ENCODE measurements around the gene JPH2.

The JPH2 gene

DNA sequence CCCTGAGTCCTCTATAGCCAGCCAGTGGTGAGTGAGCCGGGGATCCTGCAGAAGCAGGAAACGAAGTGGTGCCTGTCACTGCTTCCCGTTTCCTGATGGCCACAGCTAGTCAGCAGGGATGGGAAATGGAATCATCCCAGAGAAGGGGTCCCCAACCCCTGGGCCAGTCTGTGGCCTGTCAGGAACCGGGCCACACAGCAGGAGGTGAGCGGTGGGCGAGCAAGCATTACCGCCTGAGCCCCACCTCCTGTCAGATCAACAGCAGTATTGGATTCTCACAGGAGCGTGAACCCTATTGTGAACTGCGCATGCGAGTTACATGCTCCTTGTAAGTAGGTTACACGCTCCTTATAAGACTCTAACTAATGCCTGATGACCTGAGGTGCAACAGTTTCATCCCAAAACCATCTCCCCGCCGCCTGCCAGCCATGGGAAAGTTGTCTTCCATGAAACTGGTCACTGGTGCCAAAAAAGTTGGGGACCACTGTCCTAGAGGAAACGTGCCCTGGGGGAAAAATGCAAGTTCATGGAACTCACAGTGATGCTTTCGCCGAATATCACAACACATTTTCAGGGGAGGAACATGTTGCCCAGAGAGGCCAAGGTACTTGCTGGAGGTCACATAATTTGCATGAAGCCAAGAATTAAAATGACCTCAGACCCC lies 113.8 kb downstream of the JPH2 start:
- no peak for DNase-seq

- no peak for DNase-seq
Observed at GRCh38 chr20:44072384-44072783, 114.6 kb downstream of the JPH2 start.

DNA sequence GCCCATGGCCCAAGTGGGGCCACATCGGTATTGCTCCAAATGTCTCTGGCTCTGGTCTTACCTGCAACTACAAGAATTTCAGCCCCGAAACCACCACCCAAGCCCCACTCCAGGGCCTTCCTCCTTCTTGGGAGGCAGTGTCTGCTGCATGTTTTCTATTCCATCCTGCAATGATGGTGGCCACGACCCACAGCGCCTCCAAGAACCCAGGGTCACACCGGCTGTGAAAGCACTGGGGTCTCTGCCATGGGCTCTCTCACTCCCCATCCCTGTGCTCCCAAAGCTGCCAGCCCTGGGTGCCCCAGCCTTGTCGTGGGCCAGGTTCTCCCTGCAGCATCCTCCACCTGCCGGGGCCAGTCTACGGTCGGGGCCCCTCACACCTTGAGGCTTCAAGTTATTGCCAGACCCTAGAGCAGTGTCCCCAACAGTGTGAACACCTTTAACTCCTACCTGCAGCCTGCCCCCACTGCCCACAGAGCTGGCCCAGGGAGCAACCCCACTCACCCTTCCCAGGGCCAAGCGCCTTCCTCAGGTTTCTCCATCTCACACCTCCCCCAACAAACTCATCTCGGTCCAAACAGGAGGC lies 115.4 kb downstream of the JPH2 start:
- no peak for DNase-seq

- DNase-seq, result no peak
Observed at GRCh38 chr20:44071057-44071456, 115.9 kb downstream of the JPH2 start.

DNA sequence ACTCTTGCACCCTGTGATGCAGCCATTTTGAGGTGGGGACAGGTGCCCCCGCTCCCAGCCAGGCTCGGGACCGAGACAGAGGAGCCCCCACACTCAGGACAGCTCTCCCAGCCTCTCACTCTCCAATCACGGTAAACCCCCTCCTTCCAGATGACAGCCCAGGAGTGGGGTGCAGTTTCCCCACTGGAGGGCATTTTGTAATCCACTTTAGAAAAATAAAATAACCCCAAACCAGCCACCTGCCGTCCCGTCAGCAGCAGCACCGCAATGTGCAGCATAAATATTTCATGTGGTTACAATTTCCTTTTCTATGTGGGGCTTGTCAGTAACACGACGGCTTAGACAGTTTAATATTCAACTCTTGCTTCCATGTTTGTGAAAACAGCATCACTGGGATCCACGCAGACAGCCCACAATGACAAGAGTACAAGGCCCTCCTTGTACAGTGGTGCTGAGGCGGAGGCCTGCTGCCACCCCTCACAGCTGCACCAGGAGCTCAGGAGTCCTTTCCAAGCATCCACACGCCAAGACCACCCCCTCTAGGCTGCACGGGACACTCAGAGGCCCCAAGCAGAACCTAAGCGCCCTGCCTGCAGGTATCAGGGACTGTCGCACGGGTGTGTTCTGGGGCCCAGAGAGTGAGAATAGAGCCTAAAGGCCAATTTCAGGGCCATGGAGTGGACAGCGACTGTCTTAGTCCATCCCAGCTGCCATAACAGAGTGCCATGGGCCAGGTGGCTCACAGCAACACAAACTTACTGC lies 116.7 kb downstream of the JPH2 start:
- no peak for DNase-seq

- no peak for DNase-seq
Observed at GRCh38 chr20:44069203-44070011, 117.6 kb downstream of the JPH2 start.

- no peak for DNase-seq
Observed at GRCh38 chr20:44068316-44069201, 118.4 kb downstream of the JPH2 start.

DNA sequence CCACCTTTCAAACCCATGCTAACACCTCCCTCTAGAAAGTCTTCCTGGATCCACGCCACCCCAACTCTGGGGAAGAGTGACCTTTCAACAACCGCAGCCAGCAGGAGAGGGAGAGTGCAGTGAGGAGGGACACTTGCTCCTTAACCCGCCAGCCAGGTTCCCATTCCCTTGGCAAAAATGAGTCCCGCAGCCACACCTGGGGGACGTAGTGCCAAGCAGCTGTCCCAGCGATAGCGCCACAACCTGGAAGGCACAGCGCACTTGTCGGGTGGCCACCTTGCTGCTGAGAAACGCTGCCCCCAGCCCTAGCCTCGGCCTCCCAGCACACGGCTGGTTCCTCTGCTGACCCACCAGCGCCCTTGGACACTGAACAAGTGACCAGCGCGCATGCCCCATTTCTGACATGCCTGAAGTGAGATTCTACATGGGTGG lies 119.3 kb downstream of the JPH2 start:
- no peak for DNase-seq

GRCh38 chr20:44066645-44067606 lies 120.1 kb downstream of the JPH2 start:
- DNase-seq, result no peak

- no peak for DNase-seq
Observed at GRCh38 chr20:44065401-44066340, 121.3 kb downstream of the JPH2 start.

DNA sequence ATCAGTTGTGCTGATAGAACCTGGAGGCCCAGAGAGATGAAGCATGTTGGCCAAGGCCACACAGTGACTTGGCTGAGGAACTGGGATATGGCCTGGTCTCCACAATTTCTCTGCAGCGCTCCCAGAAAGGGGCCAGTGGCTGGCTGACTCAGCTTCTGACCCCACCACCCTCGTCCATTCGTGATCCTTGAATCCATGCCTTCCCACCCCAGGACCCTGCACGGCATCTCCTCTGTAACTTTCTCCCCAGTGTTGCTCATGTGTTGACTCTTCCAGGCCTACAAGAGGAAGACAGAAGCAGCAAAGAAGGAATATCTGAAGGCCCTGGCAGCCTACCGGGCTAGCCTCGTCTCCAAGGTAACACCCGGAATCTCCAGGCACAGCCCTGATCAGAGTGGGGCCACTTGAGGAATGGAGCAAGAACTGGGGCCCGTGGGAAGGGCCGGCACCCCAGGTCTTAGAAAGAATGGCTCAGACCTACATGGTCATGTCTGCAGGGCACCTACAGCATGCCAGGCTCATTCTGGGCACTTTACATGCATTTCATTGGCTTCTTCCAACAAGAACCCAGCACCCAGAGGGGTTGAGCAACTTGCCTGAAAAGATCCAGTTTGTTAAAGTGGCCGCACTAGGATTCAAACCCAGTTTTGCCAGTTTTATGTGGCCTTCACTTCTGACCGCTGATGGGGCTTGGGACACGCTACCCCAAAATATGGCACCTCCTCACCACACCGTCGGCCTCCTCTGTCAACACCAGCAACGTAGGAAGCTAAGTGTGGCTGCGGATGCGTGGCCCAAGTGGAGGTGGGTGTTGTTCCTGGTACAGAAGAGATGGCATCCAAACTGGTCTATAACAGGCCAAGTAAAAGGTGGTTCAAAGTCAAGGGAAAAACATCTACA lies 122.2 kb downstream of the JPH2 start:
- no peak for DNase-seq
